Measurements from ENCODE around the gene INPP5D.
"Not testable (repeated sequence)": the region's sequence is repeated elsewhere in the genome, so short reads cannot be mapped to it uniquely, and the experiment has no call there.

INPP5D gene

DNA sequence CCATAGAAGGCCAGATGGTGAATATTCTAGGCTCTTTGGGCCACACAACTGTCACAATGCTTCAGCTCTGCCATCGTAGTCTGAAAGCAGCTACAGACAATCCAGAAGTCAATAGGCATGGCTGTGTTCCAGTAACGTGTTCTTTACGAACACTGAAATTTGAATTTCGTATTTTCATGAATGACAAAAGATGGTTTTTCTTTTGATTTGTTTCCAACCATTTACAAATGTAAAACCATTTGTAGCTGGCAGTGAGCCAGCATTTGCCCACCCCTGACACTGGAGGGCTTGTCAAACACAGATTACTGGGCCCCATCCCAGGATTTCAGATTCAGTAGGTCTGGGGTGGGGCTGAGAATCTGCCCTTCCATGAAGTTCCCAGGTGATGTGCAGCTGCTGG lies 108.3 kb downstream of the INPP5D start:
- Mint-ChIP-seq H3K9me3 (no peaks in the 10 kb centered on the region), H3K4me1 (peaks cover 6% of the 10 kb centered on the region), H3K4me3 (no peak overlapping the region), H3K27me3 (no peaks in the 10 kb centered on the region), H3K27ac (no peak overlapping the region), H3K36me3 (ENCODE audit: low read depth) (peaks cover 35% of the 10 kb centered on the region)
- no peak for ATAC-seq
- no peak for DNase-seq

DNA sequence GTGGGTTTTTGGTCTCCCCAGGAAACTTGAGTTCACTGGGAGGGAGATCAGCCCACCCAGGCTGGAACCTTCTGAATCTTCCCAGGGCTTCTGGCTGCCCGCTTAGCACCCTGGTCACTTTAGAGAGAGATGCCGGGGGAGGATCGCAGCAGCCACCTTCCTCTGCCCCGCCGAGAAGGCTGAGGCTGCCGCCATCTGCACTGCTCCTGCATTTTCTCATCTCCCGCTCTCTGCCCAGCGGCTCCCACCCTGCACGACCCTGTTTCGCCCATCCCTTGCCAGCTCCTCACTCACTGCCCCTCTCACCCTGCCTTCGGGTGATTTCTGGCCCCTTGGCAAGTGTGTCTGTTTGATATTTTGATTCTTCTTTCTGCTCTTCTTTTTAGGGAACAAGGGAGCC lies 108.8 kb downstream of the INPP5D start:
- H3K27ac Mint-ChIP-seq, result no peak overlapping the region
- H3K4me1 Mint-ChIP-seq, result peaks cover 6% of the 10 kb centered on the region
- no peak for ATAC-seq
- H3K9me3 Mint-ChIP-seq, result no peaks in the 10 kb centered on the region
- no peak for DNase-seq
- peaks cover 33% of the 10 kb centered on the region for H3K36me3 Mint-ChIP-seq (ENCODE audit: low read depth)
- no peak overlapping the region for H3K4me3 Mint-ChIP-seq
- no peaks in the 10 kb centered on the region for H3K27me3 Mint-ChIP-seq

GRCh38 chr2:233171344-233171743 lies 111.2 kb downstream of the INPP5D start:
- peaks cover 39% of the 10 kb centered on the region for H3K36me3 Mint-ChIP-seq (ENCODE audit: low read depth)
- H3K4me3 Mint-ChIP-seq, result no peak overlapping the region
- DNase-seq (no peak), ATAC-seq (no peak)
- H3K9me3 Mint-ChIP-seq, result peaks cover 5% of the 10 kb centered on the region
- no peaks in the 10 kb centered on the region for H3K27me3 Mint-ChIP-seq
- no peaks in the 10 kb centered on the region for H3K4me1 Mint-ChIP-seq
- H3K27ac Mint-ChIP-seq, result no peak overlapping the region

DNA sequence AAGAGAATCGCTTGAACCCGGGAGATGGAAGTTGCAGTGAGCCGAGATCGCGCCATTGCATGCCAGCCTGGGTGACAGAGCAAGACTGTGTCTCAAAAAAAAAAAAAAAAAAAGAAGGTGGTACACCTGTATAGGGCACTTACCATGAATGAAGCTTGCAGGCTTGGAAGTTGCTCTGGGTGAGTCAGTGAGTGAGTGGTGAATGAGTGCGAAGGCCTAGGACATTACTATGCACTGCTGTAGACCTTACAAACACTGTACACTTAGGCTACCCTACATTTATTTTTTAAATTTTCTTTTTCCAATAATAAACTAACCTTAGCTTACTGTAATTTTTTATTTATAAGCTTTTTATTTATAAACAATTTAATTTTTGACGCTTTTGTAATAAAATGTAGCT lies 113.0 kb downstream of the INPP5D start:
- H3K36me3 Mint-ChIP-seq (ENCODE audit: low read depth), result peaks cover 46% of the 10 kb centered on the region
- H3K27me3 Mint-ChIP-seq, result no peaks in the 10 kb centered on the region
- no peak overlapping the region for H3K4me3 Mint-ChIP-seq
- H3K4me1 Mint-ChIP-seq, result no peaks in the 10 kb centered on the region
- no peak for ATAC-seq
- no peak overlapping the region for H3K27ac Mint-ChIP-seq
- DNase-seq, result no peak
- H3K9me3 Mint-ChIP-seq, result peaks cover 5% of the 10 kb centered on the region

DNA sequence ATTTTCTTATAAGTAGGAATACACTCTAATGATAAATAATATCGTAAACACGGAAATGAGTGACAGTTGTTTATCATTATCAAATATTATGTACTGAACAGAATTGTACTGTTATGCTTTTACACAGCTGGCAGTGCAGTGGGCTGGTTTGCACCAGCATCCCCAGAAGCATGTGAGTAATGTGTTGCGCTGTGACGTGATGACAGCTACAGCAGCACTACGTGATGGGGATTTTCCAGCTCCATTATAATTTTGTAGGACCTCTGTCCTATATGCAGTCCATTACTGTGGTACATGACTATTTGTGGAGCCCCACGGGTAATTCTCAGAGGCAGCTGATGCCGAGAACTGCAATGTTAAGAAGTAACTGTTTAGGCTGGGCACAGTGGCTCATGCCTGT lies 114.0 kb downstream of the INPP5D start:
- Mint-ChIP-seq H3K4me3 (no peak overlapping the region), H3K27ac (no peak overlapping the region), H3K27me3 (no peaks in the 10 kb centered on the region), H3K4me1 (no peaks in the 10 kb centered on the region), H3K36me3 (ENCODE audit: low read depth) (peaks cover 48% of the 10 kb centered on the region), H3K9me3 (peaks cover 5% of the 10 kb centered on the region)
- ATAC-seq, result peak; percentile 20
- no peak for DNase-seq

GRCh38 chr2:233178994-233179847 lies 119.1 kb downstream of the INPP5D start:
- Mint-ChIP-seq H3K27me3 (no peaks in the 10 kb centered on the region), H3K36me3 (ENCODE audit: low read depth) (peaks cover 42% of the 10 kb centered on the region), H3K4me3 (no peak overlapping the region), H3K4me1 (no peaks in the 10 kb centered on the region), H3K9me3 (peaks cover 5% of the 10 kb centered on the region), H3K27ac (peak overlapping the region; percentile 49)
- DNase-seq, result no peak
- no peak for ATAC-seq

DNA sequence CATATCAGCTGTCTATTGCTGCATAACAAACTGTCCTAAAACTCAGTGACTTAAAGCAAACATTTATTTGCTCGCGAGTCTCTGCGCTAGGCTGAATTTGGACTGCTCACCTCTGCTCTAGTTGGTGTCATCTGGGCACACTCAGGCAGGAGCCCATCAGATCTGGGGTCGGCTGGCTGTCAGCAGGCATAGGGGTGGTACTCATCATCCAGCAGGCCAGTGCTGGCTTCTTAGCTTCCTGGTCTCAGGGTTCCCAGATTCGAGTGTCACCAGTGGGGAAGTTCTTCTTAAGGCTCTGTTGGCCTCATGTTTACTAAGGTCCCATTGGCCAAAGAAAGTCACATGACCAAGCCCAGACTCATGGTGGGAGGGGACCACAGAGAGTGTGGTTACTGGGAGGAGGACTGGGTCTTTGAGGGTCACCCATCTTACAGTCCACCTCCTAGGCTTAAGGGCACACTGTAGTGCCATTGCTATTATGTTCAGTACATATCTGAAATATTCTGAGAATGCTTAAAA lies 119.8 kb downstream of the INPP5D start:
- ATAC-seq (no peak), DNase-seq (no peak)
- no peaks in the 10 kb centered on the region for H3K27me3 Mint-ChIP-seq
- H3K4me3 Mint-ChIP-seq, result no peak overlapping the region
- peaks cover 43% of the 10 kb centered on the region for H3K36me3 Mint-ChIP-seq (ENCODE audit: low read depth)
- peaks cover 5% of the 10 kb centered on the region for H3K9me3 Mint-ChIP-seq
- H3K27ac Mint-ChIP-seq, result no peak overlapping the region
- H3K4me1 Mint-ChIP-seq, result no peaks in the 10 kb centered on the region

DNA sequence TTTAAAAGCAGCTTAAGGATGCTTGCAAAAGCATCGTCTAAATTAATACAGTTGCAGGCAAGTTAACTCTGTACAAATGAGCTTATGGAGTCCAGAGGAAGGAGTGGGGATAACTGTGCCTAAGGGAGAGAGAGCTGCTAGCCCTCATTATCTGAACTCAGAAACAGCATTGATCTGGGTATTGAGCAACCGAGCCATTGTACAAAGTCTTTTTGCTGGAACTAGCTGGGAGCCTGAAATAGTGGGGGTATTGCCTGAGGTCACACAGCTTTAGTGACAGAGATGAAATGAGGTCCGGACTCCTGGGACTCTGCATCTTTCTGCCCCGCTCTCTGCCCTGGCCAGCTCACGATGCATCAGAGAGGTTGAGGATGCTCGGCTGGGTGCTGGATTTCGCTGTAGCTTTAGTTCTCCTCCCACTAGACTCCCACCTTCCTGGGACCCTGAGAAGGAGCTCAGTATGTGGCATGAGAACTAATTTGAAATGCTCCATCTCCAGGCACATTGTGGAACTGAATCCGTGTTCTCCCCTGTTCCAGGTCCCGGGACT lies 123.8 kb downstream of the INPP5D start:
- Mint-ChIP-seq H3K4me3 (no peak overlapping the region), H3K9me3 (no peaks in the 10 kb centered on the region), H3K36me3 (ENCODE audit: low read depth) (peaks cover 48% of the 10 kb centered on the region), H3K27me3 (no peaks in the 10 kb centered on the region), H3K27ac (no peak overlapping the region), H3K4me1 (no peaks in the 10 kb centered on the region)
- DNase-seq (no peak), ATAC-seq (no peak)

DNA sequence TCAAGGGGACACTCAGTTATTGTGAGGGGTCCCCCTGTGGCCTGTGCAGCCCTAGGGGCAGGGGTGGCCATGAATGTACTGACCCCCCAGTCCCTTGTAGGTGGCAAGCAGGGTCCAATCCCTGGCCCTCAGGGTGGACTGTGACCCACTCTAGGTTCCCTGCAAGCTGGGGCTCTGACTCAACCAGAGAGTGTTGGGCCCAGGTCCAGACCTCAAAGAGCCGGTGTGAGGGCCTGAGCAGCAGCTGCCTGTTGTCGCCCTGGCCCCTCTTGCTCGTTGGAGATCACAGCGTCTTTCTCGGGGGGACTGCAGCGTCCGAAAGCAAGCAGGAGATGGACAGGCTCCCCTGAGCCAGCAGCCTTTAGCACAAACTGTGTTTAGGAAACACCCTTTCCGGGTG lies 124.5 kb downstream of the INPP5D start:
- Mint-ChIP-seq H3K36me3 (ENCODE audit: low read depth) (peaks cover 43% of the 10 kb centered on the region), H3K4me1 (no peaks in the 10 kb centered on the region), H3K27me3 (no peaks in the 10 kb centered on the region), H3K27ac (no peak overlapping the region), H3K4me3 (no peak overlapping the region), H3K9me3 (no peaks in the 10 kb centered on the region)
- no peak for ATAC-seq
- DNase-seq, result no peak

DNA sequence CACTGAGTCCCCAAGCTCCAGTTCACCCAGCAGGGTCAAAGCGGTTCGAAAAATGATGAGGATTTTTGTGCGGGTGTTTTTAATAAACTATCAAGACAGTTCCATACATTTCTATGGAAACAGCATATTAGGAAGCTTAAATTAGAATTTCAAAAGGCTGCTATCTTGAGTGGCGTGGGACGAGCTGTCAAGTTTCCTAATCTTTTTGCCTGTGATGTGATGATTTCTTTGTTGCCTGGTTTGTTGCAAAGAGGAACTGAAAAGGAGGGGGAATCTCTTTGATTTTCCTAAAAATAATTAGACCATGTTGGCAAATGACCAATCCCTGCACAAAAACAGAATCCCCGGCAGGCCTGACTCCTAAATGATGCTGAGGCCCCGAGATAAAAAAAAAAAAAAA lies 125.2 kb downstream of the INPP5D start:
- no peaks in the 10 kb centered on the region for H3K4me1 Mint-ChIP-seq
- H3K36me3 Mint-ChIP-seq (ENCODE audit: low read depth), result peaks cover 38% of the 10 kb centered on the region
- DNase-seq, result no peak
- H3K27me3 Mint-ChIP-seq, result no peaks in the 10 kb centered on the region
- no peak overlapping the region for H3K27ac Mint-ChIP-seq
- no peak overlapping the region for H3K4me3 Mint-ChIP-seq
- no peak for ATAC-seq
- no peaks in the 10 kb centered on the region for H3K9me3 Mint-ChIP-seq

DNA sequence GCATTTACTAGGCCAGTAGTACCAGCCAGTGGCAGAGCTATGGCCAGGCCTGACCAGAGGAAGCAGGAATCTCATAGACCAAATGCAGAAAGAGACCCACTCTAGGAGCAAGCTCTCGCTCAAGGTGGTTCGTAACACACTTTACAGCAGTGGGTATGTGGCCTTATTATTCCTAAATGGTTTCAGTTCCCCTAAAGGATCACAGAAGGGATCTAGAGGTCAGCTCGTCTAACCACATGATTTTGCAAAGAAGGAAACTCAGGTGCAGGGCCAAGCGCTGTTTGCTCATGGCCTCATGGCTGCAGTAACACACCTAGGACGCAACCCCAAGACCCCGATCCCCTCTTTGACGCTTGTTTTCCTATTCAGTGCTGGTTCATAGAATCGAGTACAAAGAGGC lies 125.8 kb downstream of the INPP5D start:
- Mint-ChIP-seq H3K9me3 (no peaks in the 10 kb centered on the region), H3K27me3 (no peaks in the 10 kb centered on the region), H3K27ac (no peak overlapping the region), H3K36me3 (ENCODE audit: low read depth) (peaks cover 39% of the 10 kb centered on the region), H3K4me1 (no peaks in the 10 kb centered on the region), H3K4me3 (no peak overlapping the region)
- DNase-seq (no peak), ATAC-seq (no peak)

- Mint-ChIP-seq H3K4me1 (no peaks in the 10 kb centered on the region), H3K9me3 (no peaks in the 10 kb centered on the region), H3K4me3 (no peak overlapping the region), H3K27me3 (no peaks in the 10 kb centered on the region), H3K27ac (no peak overlapping the region), H3K36me3 (ENCODE audit: low read depth) (peaks cover 44% of the 10 kb centered on the region)
- DNase-seq (no peak), ATAC-seq (no peak)
Measured at GRCh38 chr2:233186851-233187250, 126.7 kb downstream of the INPP5D start.

DNA sequence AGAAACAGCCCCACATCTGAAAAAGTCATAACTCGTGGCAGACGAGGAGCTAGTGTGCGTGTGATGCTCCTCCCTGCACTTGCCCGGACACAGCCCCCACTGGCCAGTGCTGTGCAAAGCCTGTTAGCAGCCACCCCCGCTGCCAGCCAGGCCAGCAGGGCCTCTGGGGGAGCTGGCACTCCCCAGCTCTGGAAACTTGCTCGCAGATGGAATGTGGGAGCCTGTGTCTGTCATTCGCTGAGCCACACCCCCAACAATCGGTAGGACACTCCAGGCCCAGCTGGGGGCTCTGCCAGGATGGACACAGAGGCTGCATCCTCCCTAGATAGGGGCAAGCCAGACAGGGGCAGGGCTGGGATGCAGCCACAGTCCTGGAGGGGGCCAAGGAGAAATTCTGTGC lies 128.9 kb downstream of the INPP5D start:
- Mint-ChIP-seq H3K9me3 (no peaks in the 10 kb centered on the region), H3K27ac (no peak overlapping the region), H3K4me3 (no peak overlapping the region), H3K36me3 (ENCODE audit: low read depth) (peaks cover 44% of the 10 kb centered on the region), H3K27me3 (no peaks in the 10 kb centered on the region), H3K4me1 (no peaks in the 10 kb centered on the region)
- ATAC-seq (no peak), DNase-seq (no peak)

- not testable (repeated sequence) for H3K27me3 Mint-ChIP-seq, H3K4me1 Mint-ChIP-seq, H3K9me3 Mint-ChIP-seq, DNase-seq, ATAC-seq, H3K4me3 Mint-ChIP-seq
- peaks cover 36% of the 10 kb centered on the region for H3K36me3 Mint-ChIP-seq (ENCODE audit: low read depth)
- peak overlapping the region; percentile 3 for H3K27ac Mint-ChIP-seq
Measured at GRCh38 chr2:233191016-233191415, 130.9 kb downstream of the INPP5D start.

DNA sequence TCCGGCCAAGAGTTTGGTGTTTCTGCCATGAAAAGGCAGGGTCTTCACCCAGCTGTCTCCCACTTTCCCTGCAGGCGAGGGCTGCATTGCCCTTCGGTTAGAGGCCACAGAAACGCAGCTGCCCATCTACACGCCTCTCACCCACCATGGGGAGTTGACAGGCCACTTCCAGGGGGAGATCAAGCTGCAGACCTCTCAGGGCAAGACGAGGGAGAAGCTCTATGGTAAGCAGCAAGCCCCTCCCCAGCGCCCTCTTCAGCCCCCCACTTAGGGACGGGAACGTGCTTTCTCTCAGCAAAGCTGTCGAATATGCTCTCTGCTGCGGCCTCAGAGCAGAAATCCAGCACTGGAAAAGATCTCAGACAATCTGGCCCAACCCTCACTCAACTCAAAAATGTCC lies 133.6 kb downstream of the INPP5D start:
- no peak overlapping the region for H3K4me3 Mint-ChIP-seq
- DNase-seq, result no peak
- no peak for ATAC-seq
- H3K36me3 Mint-ChIP-seq (ENCODE audit: low read depth), result peaks cover 44% of the 10 kb centered on the region
- peaks cover 5% of the 10 kb centered on the region for H3K4me1 Mint-ChIP-seq
- no peaks in the 10 kb centered on the region for H3K9me3 Mint-ChIP-seq
- H3K27ac Mint-ChIP-seq, result no peak overlapping the region
- H3K27me3 Mint-ChIP-seq, result no peaks in the 10 kb centered on the region

All from activated naive CD8-positive, alpha-beta T cell treated with anti-CD3 and anti-CD28 coated beads, Interleukin-2, amount 50 U/mL, for 24 hours (primary cell).